Activated naive CD4-positive, alpha-beta T cell treated with Interleukin-2 at 50 U/mL for 16 hours (primary cell): ENCODE results near the gene TTYH3.

Source experiments
- DNase-seq: peaks from one replicate; pipeline ENCODE4 v3.0.0-alpha.2; 2020

The TTYH3 gene

DNA sequence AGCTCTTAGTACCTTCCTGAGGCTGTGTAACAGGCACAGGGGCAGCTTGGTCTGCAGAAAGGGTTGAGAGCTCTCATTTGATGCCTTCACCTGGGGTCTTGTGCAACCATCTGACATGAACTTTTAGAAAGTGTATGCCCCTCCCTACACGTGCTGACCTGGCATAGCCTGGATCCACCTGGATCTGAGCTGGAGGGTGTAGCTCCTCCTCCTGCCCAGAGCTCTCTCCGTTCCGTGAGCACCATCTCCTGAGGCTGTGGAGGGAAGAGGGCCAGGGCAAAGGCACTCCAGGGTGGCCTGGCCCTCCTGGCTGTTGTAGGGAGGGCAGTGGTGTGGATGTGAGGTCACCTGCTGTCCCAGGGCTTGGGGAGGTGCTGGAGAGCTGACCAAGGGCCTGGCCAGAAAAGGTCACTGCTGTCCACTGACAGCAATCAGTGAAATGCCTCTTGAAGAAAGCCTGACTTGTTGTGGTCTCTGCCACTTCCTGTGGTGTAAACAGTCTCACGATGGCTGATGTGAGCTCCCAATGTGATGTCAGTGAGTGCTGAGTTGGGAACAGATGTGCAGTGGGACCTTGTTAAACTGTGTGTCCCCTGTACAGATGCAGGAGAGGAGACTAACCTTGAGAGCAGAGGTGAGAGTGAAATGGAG lies 79.2 kb downstream of the TTYH3 start:
- peak; percentile 13 for DNase-seq

DNA sequence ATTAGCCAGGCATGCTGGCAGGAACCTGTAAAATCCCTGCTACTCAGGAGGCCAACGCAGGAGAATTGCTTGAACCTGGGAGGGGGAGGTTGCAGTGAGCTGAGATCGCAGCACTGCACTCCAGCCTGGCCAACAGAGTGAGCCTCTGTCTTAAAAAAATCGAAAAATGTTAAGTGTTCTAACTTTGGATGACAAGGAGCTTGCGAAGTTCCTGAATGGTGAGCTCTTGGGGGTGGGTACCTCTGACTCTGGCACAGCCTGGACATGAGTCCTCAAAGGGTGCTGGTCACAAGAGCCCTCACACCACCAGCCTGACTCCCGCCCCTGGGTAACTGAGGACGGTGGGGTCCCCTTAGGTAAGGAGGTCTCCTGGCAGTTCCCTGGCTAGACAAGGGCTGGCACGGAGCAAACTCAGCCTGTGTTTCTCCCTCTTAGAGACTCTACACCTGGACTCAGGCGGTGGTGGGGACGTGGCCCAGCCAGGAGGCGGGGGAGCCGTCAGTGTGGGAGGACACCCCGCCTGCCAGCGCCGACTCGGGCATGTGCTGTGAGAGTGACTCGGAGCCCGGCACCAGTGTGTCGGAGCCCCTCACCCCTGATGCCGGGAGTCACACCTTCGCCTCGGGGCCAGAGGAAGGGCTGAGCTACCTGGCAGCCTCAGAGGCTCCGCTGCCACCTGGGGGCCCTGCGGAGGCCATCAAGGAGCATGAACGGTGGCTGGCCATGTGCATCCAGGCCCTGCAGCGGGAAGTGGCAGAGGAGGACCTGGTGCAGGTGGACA lies 80.3 kb downstream of the TTYH3 start:
- no peak for DNase-seq

- no peak for DNase-seq
These were observed 81.6 kb downstream of the TTYH3 start for GRCh38 chr7:2713370-2713769.

DNA sequence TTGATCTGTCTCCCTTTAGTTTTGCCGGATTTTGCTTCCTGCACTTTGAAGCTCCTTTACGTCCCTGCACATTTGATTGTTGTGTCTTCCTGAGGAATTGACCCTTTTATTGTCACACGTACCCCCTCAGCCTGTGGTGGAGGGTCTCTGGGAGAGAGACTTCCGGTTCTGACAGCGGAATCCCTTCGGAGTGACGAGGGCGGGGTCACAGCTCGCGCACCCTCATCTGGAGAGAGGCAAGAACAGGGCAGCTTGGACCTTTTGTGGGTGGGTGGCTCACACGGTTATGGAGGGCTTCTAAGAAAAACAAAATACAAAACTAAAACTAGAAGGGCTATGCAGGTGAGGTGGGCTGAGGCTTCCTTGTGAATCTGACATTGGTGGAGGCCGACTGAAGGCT lies 82.2 kb downstream of the TTYH3 start:
- DNase-seq, result no peak
